GM19099 (cell line): ENCODE measurements around the gene B4GALT2.

Experiments used
- POLR2A ChIP-seq: IDR thresholded peaks from 3 replicates; pipeline ENCODE4 v1.6.1; 2011; ENCODE audit warnings: low read depth; ENCODE audit not compliant: insufficient read length; ENCODE audit errors: extremely low read depth

The B4GALT2 gene

DNA sequence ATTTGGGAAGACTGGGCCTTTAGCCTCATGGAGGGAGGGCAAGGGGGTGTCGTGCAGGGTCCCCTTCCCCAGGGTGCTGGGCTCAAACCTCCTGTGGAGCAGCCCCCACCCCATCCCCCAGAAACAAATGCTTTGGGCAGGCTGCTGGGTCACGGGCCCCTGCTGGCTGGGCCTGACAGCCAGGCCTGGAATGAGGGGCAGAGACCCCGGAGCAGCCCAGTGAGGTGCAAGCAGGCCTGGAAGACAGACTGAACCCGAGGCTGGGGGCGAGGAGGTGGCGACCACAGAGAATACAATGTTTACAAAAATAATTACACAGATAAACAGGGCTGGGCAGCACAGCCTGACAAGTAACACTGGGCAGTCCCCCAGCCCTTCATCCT, 17.7 kb downstream of the B4GALT2 start:
- no peak for TF ChIP-seq POLR2A

GRCh38 chr1:43997295-43997999, 18.4 kb downstream of the B4GALT2 start:
- TF ChIP-seq POLR2A: no peak

GRCh38 chr1:43998000-43998378, 19.0 kb downstream of the B4GALT2 start:
- no peak for TF ChIP-seq POLR2A

DNA sequence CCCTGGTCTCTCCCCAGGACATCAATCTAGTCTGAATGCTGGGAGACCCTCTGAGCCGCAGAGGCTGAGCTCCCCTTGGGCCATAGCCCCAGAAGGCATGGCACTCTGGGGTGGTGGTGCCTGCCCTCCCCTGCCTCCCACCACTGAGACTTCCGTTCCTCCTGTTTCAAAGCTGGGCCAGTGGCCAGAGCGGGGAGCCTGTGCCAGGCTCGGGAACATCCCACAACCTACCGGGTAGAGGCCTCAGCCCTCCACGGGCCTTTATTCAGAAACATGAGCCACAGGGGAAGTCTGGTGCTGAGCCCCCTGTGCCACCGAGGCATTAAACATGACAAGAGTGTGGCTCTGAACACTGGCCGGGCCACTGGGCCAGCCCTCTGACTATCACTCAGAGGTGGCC, 20.4 kb downstream of the B4GALT2 start:
- TF ChIP-seq POLR2A: no peak

DNA sequence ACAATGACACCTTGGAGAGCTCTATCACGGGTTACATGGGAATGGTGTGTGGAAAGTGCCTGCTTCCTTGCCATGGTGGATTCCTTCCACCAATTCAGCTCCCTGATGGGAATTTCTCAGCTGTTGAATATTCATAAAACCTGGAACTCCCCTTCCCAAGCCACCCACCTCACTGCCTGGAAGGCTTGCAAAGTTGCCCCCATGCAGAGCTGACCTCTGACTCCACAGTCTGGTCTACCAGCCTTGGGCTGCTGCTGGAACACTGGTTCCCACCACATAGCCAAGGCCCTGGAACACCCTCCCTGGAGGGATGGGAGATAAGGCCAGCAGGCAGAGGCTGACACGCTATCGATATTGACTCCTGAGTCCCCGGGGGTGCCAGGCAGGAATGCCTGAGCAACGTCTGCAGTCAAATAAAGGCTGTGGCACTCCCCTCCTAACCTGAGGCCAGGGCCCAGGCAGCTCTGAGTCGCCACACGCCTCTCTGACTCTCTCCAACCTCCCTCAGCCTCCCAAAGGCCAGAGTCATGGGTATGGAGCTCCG, 21.2 kb downstream of the B4GALT2 start:
- no peak for TF ChIP-seq POLR2A

GRCh38 chr1:44002165-44002564, 23.2 kb downstream of the B4GALT2 start:
- TF ChIP-seq POLR2A: no peak

- no peak for TF ChIP-seq POLR2A
Measured at GRCh38 chr1:44002606-44003157, 23.7 kb downstream of the B4GALT2 start.

GRCh38 chr1:44008259-44008658, 29.2 kb downstream of the B4GALT2 start:
- no peak for TF ChIP-seq POLR2A

- no peak for TF ChIP-seq POLR2A
Measured at GRCh38 chr1:44010935-44011471, 32.0 kb downstream of the B4GALT2 start.

- TF ChIP-seq POLR2A: no peak
Measured at GRCh38 chr1:44012404-44012803, 33.4 kb downstream of the B4GALT2 start.

DNA sequence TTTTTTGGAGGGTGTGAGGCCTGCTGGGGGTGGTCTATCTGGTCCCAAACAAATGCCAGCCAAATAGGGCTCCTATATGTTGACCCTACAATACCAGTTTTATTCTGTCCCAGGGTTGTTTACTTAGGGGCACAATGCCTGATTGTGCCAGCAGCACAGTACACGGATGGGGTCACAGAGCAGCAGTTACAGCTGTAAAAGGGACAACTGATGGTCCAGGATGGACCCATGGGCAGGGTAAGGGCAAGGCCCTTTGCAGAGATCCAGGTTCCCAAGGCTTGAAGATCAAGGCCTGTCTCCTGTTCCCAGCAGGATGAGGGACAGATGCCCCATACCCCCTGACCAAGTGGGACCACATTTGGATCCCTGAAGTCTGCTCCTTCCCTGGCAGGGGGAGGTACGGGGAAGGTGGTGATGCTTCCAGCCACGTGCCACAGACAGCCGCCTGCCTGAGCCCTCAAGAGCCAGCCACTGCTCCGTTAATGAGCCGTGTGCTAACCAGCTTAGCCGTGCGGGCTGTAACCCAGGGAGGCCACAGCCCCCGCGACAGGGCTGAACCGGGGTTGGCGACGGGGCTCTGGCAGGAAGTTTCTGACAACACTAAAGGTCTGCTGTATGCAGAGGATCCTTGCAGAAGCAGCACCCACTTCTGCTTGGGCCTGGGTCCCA, 34.1 kb downstream of the B4GALT2 start:
- TF ChIP-seq POLR2A: no peak

DNA sequence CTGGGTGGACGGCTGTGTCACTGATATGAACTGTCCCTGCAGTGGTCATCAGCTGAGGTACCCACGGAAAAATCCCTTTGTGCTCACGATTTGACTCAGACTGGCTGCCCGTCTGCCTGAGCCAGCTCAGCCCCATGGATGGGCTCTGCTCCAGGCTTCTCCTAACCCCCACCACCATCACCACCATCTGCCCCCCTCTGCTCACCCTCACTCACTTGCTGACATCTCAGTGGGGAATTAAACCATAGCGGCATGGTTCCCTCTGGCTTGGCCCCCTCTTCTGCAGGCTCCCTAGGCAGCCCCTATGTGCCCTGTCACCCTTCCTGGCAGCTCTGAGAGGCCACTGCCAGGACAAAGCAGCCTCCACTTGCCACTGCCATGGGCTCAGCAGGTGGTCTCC, 34.9 kb downstream of the B4GALT2 start:
- no peak for TF ChIP-seq POLR2A

- TF ChIP-seq POLR2A: no peak
Measured at GRCh38 chr1:44014365-44015104, 35.5 kb downstream of the B4GALT2 start.

DNA sequence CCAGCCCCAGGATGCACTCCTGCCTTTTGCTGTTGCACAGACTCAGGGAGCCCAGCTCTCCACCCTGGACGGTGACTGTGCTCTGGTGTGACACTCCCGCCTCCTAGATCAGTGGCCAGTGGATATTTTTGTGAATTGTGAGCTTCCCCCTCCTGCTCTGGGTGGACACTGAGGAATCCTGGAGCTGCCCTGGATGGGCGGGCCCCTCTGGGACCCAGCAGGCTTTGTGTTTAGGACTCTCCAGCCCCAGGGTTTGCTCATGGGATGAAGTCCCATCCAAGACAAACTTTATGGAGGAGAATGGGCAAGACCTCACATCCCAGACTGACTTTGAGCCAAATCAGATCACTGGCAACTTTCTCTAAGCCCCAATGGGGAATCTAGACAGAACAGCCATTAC, 36.2 kb downstream of the B4GALT2 start:
- TF ChIP-seq POLR2A: no peak
